ENCODE measurements around the gene BACH2. TPM values are rescaled to one million over a fixed set of nuclear protein-coding genes. Genes with fewer than 3 reads are reported as not detected.
A peak's percentile ranks its signal among the peaks of the same experiment; 100 is the strongest.

Gene BACH2
- total and polyA plus RNA-seq, 8 donors: 0.19 to 10.8 (median 1.4) TPM; not detected in 1

DNA sequence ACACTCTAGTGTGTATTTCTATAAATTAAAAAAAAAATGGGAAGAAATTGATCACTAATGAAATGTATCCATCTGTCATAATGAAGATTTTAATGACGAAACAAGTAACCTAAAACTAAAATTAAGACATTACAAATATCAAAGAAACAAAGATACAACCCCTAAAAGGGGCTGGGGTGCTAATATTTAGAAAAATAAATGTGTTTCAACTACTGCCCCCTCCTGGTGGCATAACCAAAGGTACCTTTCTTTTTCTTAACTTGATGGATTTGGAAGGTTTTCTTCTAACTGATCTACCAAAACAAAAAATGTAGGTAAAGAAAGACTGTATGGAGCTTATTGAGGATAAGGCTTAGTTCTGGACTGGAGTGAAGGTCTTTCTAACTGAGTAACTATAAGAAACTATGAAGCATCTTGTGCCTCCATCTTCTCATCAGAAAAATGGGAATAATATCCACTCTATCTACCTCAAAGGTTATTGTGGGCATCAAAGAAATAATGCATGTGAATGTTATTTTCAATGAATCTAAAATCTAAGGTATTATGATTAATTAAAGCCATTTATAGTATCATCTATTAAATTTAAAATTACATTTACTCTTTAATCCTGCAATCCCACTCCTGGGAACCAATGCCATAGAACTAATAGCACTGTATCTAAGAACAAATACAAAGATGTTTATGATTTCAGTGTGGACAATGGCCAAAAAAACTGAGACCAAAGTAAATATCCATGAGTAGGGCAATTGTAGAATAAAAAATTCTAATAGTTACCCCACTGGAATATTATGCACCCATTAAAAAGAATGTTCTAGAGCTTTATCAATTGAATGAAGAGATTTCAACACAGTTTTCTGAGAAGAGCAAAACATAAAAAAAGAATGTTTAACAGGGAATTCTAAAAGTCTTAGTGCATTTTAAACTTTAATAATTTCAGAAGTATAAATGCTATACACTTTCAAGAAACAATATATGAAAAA, 117.2 kb downstream of the BACH2 start:
- Histone ChIP-seq H3K36me3 (no peaks in the 10 kb centered on the region), H3K4me1 (peaks cover 6 to 33% (median 22%) of the 10 kb centered on the region in 4 donors), H3K9me3 (no peaks in the 10 kb centered on the region), H3K4me3 (no peak overlapping the region), H3K27ac (no peak overlapping the region), H3K27me3 (no peaks in the 10 kb centered on the region)
- 92 to 98% (median 96%) methylated on average over 1 of the region's 1 CpG for WGBS, 5 donors
- intact Hi-C loops (cut with DNase I; ENCODE audit: low total_unique reads): no loop called here
- no peak for TF ChIP-seq POLR2A (IDR thresholded peaks at IDR 0.05)
- TF ChIP-seq, protein P1, sequence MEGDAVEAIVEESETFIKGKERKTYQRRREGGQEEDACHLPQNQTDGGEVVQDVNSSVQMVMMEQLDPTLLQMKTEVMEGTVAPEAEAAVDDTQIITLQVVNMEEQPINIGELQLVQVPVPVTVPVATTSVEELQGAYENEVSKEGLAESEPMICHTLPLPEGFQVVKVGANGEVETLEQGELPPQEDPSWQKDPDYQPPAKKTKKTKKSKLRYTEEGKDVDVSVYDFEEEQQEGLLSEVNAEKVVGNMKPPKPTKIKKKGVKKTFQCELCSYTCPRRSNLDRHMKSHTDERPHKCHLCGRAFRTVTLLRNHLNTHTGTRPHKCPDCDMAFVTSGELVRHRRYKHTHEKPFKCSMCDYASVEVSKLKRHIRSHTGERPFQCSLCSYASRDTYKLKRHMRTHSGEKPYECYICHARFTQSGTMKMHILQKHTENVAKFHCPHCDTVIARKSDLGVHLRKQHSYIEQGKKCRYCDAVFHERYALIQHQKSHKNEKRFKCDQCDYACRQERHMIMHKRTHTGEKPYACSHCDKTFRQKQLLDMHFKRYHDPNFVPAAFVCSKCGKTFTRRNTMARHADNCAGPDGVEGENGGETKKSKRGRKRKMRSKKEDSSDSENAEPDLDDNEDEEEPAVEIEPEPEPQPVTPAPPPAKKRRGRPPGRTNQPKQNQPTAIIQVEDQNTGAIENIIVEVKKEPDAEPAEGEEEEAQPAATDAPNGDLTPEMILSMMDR (IDR thresholded peaks at IDR 0.05): peak in 4 of 7 experiments; percentile 6 to 20 (median 12)
- no peak for DNase-seq

DNA sequence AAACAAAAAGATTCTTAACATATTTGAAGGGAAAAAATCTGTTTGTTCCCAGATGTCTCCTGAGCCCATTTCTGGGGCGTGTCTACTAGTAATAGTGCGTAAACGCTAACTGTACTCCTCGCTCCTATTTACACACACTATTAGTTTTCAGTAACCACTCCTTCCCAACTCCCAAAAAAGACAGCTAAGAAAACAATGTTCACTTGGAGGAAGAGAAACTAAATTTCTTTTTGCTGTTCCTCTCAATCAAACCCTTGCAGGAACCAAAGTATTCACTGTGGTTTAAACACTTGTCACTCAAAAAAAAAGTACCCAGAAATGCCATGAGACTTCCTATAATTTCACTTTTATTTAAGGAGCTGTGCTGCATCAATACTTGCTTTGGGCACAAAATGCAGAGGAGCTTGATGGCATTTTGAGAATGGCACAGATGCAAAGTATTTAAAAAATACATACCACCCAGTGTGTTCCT, 118.2 kb downstream of the BACH2 start:
- intact Hi-C loops (cut with DNase I; ENCODE audit: low total_unique reads): no loop called here
- no peaks in the 10 kb centered on the region for H3K27me3 ChIP-seq
- peaks cover 5 to 23% (median 16%) of the 10 kb centered on the region in 4 donors for H3K4me1 ChIP-seq
- H3K9me3 ChIP-seq: no peaks in the 10 kb centered on the region
- TF ChIP-seq, protein P1 (IDR thresholded peaks at IDR 0.05): no peak
- TF ChIP-seq POLR2A (IDR thresholded peaks at IDR 0.05) (no peak), EP300 (IDR thresholded peaks at IDR 0.05) (no peak), POLR2AphosphoS5 (IDR thresholded peaks at IDR 0.05) (no peak)
- no peaks in the 10 kb centered on the region for H3K36me3 ChIP-seq
- DNase-seq: peak in 1 of 2 donors; percentile 9
- no peak overlapping the region for H3K4me3 ChIP-seq
- peak overlapping the region in 2 of 5 donors; percentile 1 to 20 for H3K27ac ChIP-seq
- 7 to 34% (median 29%) methylated on average over 4 of the region's 4 CpGs for WGBS, 5 donors

DNA sequence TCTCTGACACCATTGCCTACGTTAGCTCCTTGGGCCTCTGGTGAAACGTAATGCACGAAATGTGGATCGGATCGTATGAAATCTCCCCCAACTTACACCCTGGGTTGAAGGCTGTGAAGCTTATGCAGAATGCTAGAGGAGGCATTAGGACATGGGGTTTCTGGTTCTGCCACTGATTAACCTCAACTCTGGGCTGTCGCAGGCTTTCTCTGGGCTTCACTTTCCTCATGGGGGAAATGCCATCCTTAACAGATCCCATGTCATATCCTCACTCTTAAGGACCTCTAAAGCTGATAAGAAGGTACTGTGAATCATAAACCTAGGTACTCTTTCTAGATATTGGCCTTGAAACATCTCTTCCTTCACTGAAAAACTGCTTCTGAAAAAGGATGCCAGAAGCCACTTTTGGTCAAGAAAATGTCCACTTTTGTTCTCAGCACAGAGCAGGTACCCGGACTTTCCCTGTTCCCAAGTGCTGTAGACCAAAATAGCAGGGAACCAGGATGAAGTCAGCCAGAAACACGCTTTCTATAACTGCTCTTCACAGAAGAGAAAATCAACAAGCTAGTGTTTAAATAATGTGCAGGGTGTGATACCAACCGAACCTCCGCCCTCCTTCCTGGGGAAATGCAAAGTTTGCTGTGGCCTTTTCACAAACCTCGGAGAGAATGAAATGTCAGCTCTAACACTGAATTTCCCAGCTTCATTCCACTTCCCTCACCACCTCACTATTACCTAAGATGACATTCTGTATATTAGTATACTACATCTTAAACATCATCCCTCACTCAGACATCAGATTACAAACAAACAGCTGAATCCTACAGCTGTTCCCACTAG, 118.9 kb downstream of the BACH2 start:
- H3K36me3 ChIP-seq: no peaks in the 10 kb centered on the region
- peak in 1 of 2 donors; percentile 34 for DNase-seq
- H3K4me1 ChIP-seq: peaks cover 5 to 18% (median 15%) of the 10 kb centered on the region in 4 donors
- intact Hi-C loops (cut with DNase I; ENCODE audit: low total_unique reads): no loop called here
- peak overlapping the region in 3 of 5 donors; percentile 1 to 20 (median 6) for H3K27ac ChIP-seq
- H3K9me3 ChIP-seq: no peaks in the 10 kb centered on the region
- no peaks in the 10 kb centered on the region for H3K27me3 ChIP-seq
- 47 to 60% (median 58%) methylated on average over 11 of the region's 11 CpGs for WGBS, 5 donors
- H3K4me3 ChIP-seq: no peak overlapping the region
- TF ChIP-seq EP300 (IDR thresholded peaks at IDR 0.05) (no peak), POLR2AphosphoS5 (IDR thresholded peaks at IDR 0.05) (no peak), POLR2A (IDR thresholded peaks at IDR 0.05) (no peak)
- TF ChIP-seq, protein P1 (IDR thresholded peaks at IDR 0.05): no peak

Data from stomach (tissue), 9 donors.